H9 (cell line): ENCODE measurements around the gene NEUROD2. TPM values are rescaled to one million over a fixed set of nuclear protein-coding genes. Genes with fewer than 3 reads are reported as not detected.

Source experiments
- DNase-seq: peaks from one replicate; pipeline ENCODE4 v3.0.0-alpha.2; 2017
- H2AFZ ChIP-seq: one replicate; pipeline ENCODE4 v1.6.1; 2013; ENCODE audit warnings: mild to moderate bottlenecking, low read length, control low read depth, moderate library complexity
- H2AK5ac ChIP-seq: 2 replicates; pipeline ENCODE4 v1.6.1; 2013; ENCODE audit warnings: low read length, control low read depth, mixed read lengths; ENCODE audit not compliant: insufficient read length
- H2BK120ac ChIP-seq: one replicate; pipeline ENCODE4 v1.6.1; 2013; ENCODE audit warnings: low read depth, mild to moderate bottlenecking, low read length, control low read depth, inconsistent platforms; ENCODE audit not compliant: poor library complexity, severe bottlenecking
- H2BK12ac ChIP-seq: 2 replicates; pipeline ENCODE4 v1.6.1; 2013; ENCODE audit warnings: low read length, control low read depth, mixed read lengths, low read depth; ENCODE audit not compliant: insufficient read length
- H2BK15ac ChIP-seq: 2 replicates; pipeline ENCODE4 v1.6.1; 2013; ENCODE audit warnings: low read depth, low read length, control low read depth
- H2BK20ac ChIP-seq: one replicate; pipeline ENCODE4 v1.6.1; 2013; ENCODE audit warnings: low read depth, mild to moderate bottlenecking, low read length, control low read depth, inconsistent platforms; ENCODE audit not compliant: poor library complexity, severe bottlenecking
- H2BK5ac ChIP-seq: 2 replicates; pipeline ENCODE4 v1.6.1; 2013; ENCODE audit warnings: low read length, control low read depth, mixed read lengths; ENCODE audit not compliant: insufficient read length
- H3K14ac ChIP-seq: 2 replicates; pipeline ENCODE4 v1.6.1; 2013; ENCODE audit warnings: low read length, control low read depth; ENCODE audit not compliant: insufficient read depth
- H3K18ac ChIP-seq: 2 replicates; pipeline ENCODE4 v1.6.1; 2013; ENCODE audit warnings: low read depth, mild to moderate bottlenecking, mixed read lengths, low read length, control low read depth; ENCODE audit not compliant: insufficient read length
- H3K23ac ChIP-seq: 2 replicates; pipeline ENCODE4 v1.6.1; 2013; ENCODE audit warnings: low read length, control low read depth, mixed read lengths, low read depth; ENCODE audit not compliant: insufficient read length
- H3K23me2 ChIP-seq: 2 replicates; pipeline ENCODE4 v1.6.1; 2013; ENCODE audit warnings: low read depth, mild to moderate bottlenecking, mixed read lengths, low read length, control low read depth; ENCODE audit not compliant: insufficient read length, poor library complexity, severe bottlenecking
- H3K27ac ChIP-seq: 2 replicates; pipeline ENCODE4 v1.5.1; 2013; ENCODE audit warnings: low read length, control low read depth, mixed read lengths, low read depth; ENCODE audit not compliant: insufficient read length
- H3K27me3 ChIP-seq: 2 replicates; pipeline ENCODE4 v1.6.1; 2013; ENCODE audit warnings: low read length, control low read depth, inconsistent platforms; ENCODE audit not compliant: insufficient read depth
- H3K4ac ChIP-seq: 2 replicates; pipeline ENCODE4 v1.6.1; 2013; ENCODE audit warnings: low read depth, mild to moderate bottlenecking, control low read depth, inconsistent platforms, low read length, moderate library complexity
- H3K4me1 ChIP-seq: 2 replicates; pipeline ENCODE4 v1.6.1; 2013; ENCODE audit warnings: low read length, control low read depth, inconsistent platforms; ENCODE audit not compliant: insufficient read depth
- H3K4me2 ChIP-seq: 2 replicates; pipeline ENCODE4 v1.6.1; 2013; ENCODE audit warnings: low read length, control low read depth, mixed read lengths; ENCODE audit not compliant: insufficient read length, insufficient read depth
- H3K56ac ChIP-seq: 2 replicates; pipeline ENCODE4 v1.6.1; 2013; ENCODE audit warnings: low read depth, mild to moderate bottlenecking, mixed read lengths, low read length, control low read depth; ENCODE audit not compliant: insufficient read length
- H3K79me1 ChIP-seq: 2 replicates; pipeline ENCODE4 v1.6.1; 2013; ENCODE audit warnings: low read depth, mild to moderate bottlenecking, moderate library complexity, low read length, control low read depth, inconsistent platforms; ENCODE audit not compliant: insufficient read depth, poor library complexity, severe bottlenecking
- H3K79me2 ChIP-seq: 2 replicates; pipeline ENCODE4 v1.6.1; 2013; ENCODE audit warnings: low read length, control low read depth, inconsistent platforms; ENCODE audit not compliant: insufficient read depth
- H3K9ac ChIP-seq: 2 replicates; pipeline ENCODE4 v1.6.1; 2013; ENCODE audit warnings: low read length, control low read depth, mixed read lengths; ENCODE audit not compliant: insufficient read length; ENCODE audit errors: extremely low read depth
- H3K9me3 ChIP-seq: one replicate; pipeline ENCODE4 v1.6.1; 2013; ENCODE audit warnings: low read depth, low read length, inconsistent platforms; ENCODE audit not compliant: control insufficient read depth
- H3T11ph ChIP-seq: one replicate; pipeline ENCODE4 v1.6.1; 2013; ENCODE audit warnings: mild to moderate bottlenecking, low read length, control low read depth, inconsistent platforms
- H4K20me1 ChIP-seq: one replicate; pipeline ENCODE4 v1.6.1; 2013; ENCODE audit not compliant: control insufficient read depth, insufficient read length, insufficient read depth
- H4K5ac ChIP-seq: 2 replicates; pipeline ENCODE4 v1.6.1; 2013; ENCODE audit warnings: low read depth, mild to moderate bottlenecking, mixed read lengths, low read length, control low read depth; ENCODE audit not compliant: insufficient read length
- H4K8ac ChIP-seq: replicated peaks from 2 replicates; pipeline ENCODE4 v1.6.1; 2013; ENCODE audit warnings: low read length, control low read depth, mixed read lengths, low read depth; ENCODE audit not compliant: insufficient read length
- H4K91ac ChIP-seq: 2 replicates; pipeline ENCODE4 v1.6.1; 2013; ENCODE audit warnings: low read depth, mild to moderate bottlenecking, moderate library complexity, mixed read lengths, low read length, control low read depth; ENCODE audit not compliant: insufficient read length
- H3K27ac Mint-ChIP-seq, 3 experiments: 2 replicates in 2 of 3; 3 replicates in 1 of 3; pipeline ENCODE4 v1.8.0; 2020 to 2021; ENCODE audit warnings: mixed read lengths in 3 of 3, mild to moderate bottlenecking in 1 of 3, moderate library complexity in 1 of 3
- H3K27me3 Mint-ChIP-seq: 2 replicates; pipeline ENCODE4 v1.8.0; 2021; ENCODE audit warnings: low read depth, mild to moderate bottlenecking, moderate library complexity, mixed read lengths
- H3K36me3 Mint-ChIP-seq, 3 experiments: 2 replicates in 2 of 3; 3 replicates in 1 of 3; pipeline ENCODE4 v1.8.0; 2020 to 2021; ENCODE audit warnings: low read depth in 3 of 3, mixed read lengths in 3 of 3; ENCODE audit not compliant: insufficient read depth in 1 of 3
- H3K4me1 Mint-ChIP-seq, 2 experiments: 2 replicates each; pipeline ENCODE4 v1.8.0; 2020; ENCODE audit warnings: mixed read lengths in 2 of 2
- H3K4me3 Mint-ChIP-seq, 2 experiments: 2 replicates in 1 of 2; 3 replicates in 1 of 2; pipeline ENCODE4 v1.8.0; 2020 to 2021; ENCODE audit warnings: mild to moderate bottlenecking in 2 of 2, mixed read lengths in 2 of 2, moderate library complexity in 1 of 2
- H3K9me3 Mint-ChIP-seq, 2 experiments: 2 replicates in 1 of 2; 3 replicates in 1 of 2; pipeline ENCODE4 v1.8.0; 2020; ENCODE audit warnings: mild to moderate bottlenecking in 2 of 2, mixed read lengths in 2 of 2, moderate library complexity in 1 of 2
- WGBS: extraction: QIAGEN DNeasy Blood & Tissue Kit; methylation state at CpG from one replicate; pipeline ENCODE4 v1.1.7; 2013; ENCODE audit warnings: missing lambda C conversion rate, low lambda C conversion rate, mixed read lengths; ENCODE audit not compliant: insufficient read length; ENCODE audit errors: extremely low coverage; 5-methylcytosine and 5-hydroxymethylcytosine counted together
- total RNA-seq: library from RNA; stranded (reverse); gene quantifications from 2 replicates; pipeline ENCODE4 v1.2.1, GENCODE V29; 2021
- TF ChIP-seq, protein P1 (sequence below): fragments of 200-600 bp; sonication (generic); conservative IDR thresholded peaks from 3 replicates; pipeline ENCODE4 v1.8.0; 2021; ENCODE audit warnings: antibody characterized with exemption, mild to moderate bottlenecking

Gene NEUROD2
- total RNA-seq, 1 experiment from 2014 or later, result not detected

DNA sequence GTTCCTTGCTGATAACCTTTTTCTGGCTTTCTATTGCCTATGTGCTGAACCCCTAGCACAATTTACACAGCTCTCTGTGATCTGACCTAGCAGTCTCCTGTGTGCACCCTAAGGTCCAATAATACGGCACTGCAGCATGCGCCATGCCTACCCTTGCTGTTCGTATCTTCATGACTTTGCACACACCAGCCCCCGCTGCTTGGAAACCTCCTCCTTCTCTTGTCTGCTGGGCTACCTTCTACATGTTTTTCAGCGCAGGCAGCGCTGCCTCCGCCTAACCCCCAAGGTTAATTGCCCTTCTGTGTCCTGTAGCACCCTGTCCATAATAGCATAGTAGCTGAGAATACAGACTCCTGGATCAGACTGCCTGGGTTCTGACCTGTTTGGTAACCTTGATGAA is 30.6 kb upstream of the NEUROD2 start:
- no peak overlapping the region for H3K4ac ChIP-seq
- H3K14ac ChIP-seq, result no peak overlapping the region
- H3K4me1 Mint-ChIP-seq, result peaks cover 59 to 61% of the 10 kb centered on the region in 2 experiments
- H3T11ph ChIP-seq, result no peak overlapping the region
- H3K4me1 ChIP-seq, result peaks cover 9% of the 10 kb centered on the region; the same call in 1 of the 2 replicates
- no peak for DNase-seq
- H3K4me3 Mint-ChIP-seq, result peak overlapping the region; percentile 91 to 96
- no peak overlapping the region for H2BK20ac ChIP-seq
- no peak overlapping the region for H3K23ac ChIP-seq
- H4K91ac ChIP-seq, result no peak overlapping the region
- no peak overlapping the region for H4K5ac ChIP-seq
- no peak overlapping the region for H3K56ac ChIP-seq
- H2BK5ac ChIP-seq, result no peak overlapping the region
- H3K9me3 Mint-ChIP-seq, result no peaks in the 10 kb centered on the region
- H3K79me2 ChIP-seq, result no peaks in the 10 kb centered on the region; the same call in 1 of the 2 replicates
- no peaks in the 10 kb centered on the region for H4K20me1 ChIP-seq
- H2AFZ ChIP-seq, result no peak overlapping the region
- H3K23me2 ChIP-seq, result peaks cover 8% of the 10 kb centered on the region
- no peaks in the 10 kb centered on the region for H3K27me3 Mint-ChIP-seq
- H3K79me1 ChIP-seq, result no peaks in the 10 kb centered on the region
- H2BK12ac ChIP-seq, result no peak overlapping the region
- WGBS, result no CpG with 5 or more reads among the region's 7 CpGs
- peaks cover 0 to 3% (median 0%) of the 10 kb centered on the region in 3 experiments; a peak in 3 of 7 replicates for H3K36me3 Mint-ChIP-seq
- no peak overlapping the region for H3K27ac ChIP-seq
- H3K18ac ChIP-seq, result no peak overlapping the region
- H2BK120ac ChIP-seq, result no peak overlapping the region
- H3K9me3 ChIP-seq, result no peaks in the 10 kb centered on the region
- H3K27ac Mint-ChIP-seq, result no peak overlapping the region
- no peak overlapping the region for H2BK15ac ChIP-seq
- no peak overlapping the region for H2AK5ac ChIP-seq
- H3K27me3 ChIP-seq, result no peaks in the 10 kb centered on the region
- H4K8ac ChIP-seq, result no peak overlapping the region
- TF ChIP-seq, protein P1, sequence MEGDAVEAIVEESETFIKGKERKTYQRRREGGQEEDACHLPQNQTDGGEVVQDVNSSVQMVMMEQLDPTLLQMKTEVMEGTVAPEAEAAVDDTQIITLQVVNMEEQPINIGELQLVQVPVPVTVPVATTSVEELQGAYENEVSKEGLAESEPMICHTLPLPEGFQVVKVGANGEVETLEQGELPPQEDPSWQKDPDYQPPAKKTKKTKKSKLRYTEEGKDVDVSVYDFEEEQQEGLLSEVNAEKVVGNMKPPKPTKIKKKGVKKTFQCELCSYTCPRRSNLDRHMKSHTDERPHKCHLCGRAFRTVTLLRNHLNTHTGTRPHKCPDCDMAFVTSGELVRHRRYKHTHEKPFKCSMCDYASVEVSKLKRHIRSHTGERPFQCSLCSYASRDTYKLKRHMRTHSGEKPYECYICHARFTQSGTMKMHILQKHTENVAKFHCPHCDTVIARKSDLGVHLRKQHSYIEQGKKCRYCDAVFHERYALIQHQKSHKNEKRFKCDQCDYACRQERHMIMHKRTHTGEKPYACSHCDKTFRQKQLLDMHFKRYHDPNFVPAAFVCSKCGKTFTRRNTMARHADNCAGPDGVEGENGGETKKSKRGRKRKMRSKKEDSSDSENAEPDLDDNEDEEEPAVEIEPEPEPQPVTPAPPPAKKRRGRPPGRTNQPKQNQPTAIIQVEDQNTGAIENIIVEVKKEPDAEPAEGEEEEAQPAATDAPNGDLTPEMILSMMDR, result no peak
- H3K4me2 ChIP-seq, result peak overlapping the region; percentile 99
- H3K9ac ChIP-seq, result no peak overlapping the region
